WTC11 (cell line): ENCODE data around the gene UBASH3B. TPM values are rescaled to one million over a fixed set of nuclear protein-coding genes. Genes with fewer than 3 reads are reported as not detected.

Experiments
- ATAC-seq: fragments of 200-7000 bp; cut with Tn5 transposase; 2 replicates; pipeline ENCODE4 v1.10.0; 2021; ENCODE audit warnings: mild to moderate bottlenecking, moderate library complexity
- CTCF ChIA-PET: fragments of 300-600 bp; sonication (Branson Sonifier 250); formaldehyde crosslinking; loops from one replicate; lab custom pipeline; 2021; ENCODE audit warnings: antibody characterized with exemption; lab: Charles Lee
- POLR2A ChIA-PET: fragments of 350-600 bp; sonication (Branson Sonifier 250); formaldehyde crosslinking; loops from one replicate; lab custom pipeline; 2021; ENCODE audit warnings: antibody characterized with exemption; lab: Charles Lee
- DNase-seq: peaks from one replicate; pipeline ENCODE4 v3.0.0; 2021; ENCODE audit warnings: low spot score
- H3K27ac Mint-ChIP-seq: 2 replicates; pipeline ENCODE4 v1.8.0; 2021; ENCODE audit warnings: mixed read lengths
- H3K27me3 Mint-ChIP-seq: 2 replicates; pipeline ENCODE4 v1.8.0; 2021; ENCODE audit warnings: low read depth, mild to moderate bottlenecking, moderate library complexity, mixed read lengths
- H3K36me3 Mint-ChIP-seq: 2 replicates; pipeline ENCODE4 v1.8.0; 2021; ENCODE audit warnings: mixed read lengths
- H3K4me1 Mint-ChIP-seq: 2 replicates; pipeline ENCODE4 v1.8.0; 2022; ENCODE audit warnings: mixed read lengths
- H3K4me3 Mint-ChIP-seq: 2 replicates; pipeline ENCODE4 v1.8.0; 2021; ENCODE audit warnings: mild to moderate bottlenecking, moderate library complexity, mixed read lengths
- H3K9me3 Mint-ChIP-seq: 2 replicates; pipeline ENCODE4 v1.8.0; 2021; ENCODE audit warnings: mixed read lengths
- ATF6 ChIP-seq: sonication (generic); formaldehyde crosslinking; IDR thresholded peaks from 2 replicates; pipeline ENCODE4 v1.8.1; 2023; ENCODE audit warnings: mild to moderate bottlenecking, missing genetic modification reagents
- CBFB ChIP-seq: sonication (generic); formaldehyde crosslinking; IDR thresholded peaks from 2 replicates; pipeline ENCODE4 v1.8.1; 2022; ENCODE audit warnings: mild to moderate bottlenecking, low read depth, missing genetic modification reagents
- CDX4 ChIP-seq: fragments of 250-450 bp; sonication (Bioruptor Pico); IDR thresholded peaks from 2 replicates; pipeline ENCODE4 v1.9.0; 2021; ENCODE audit warnings: moderate library complexity, mild to moderate bottlenecking, inconsistent platforms, borderline replicate concordance
- E2F5 ChIP-seq: sonication (generic); formaldehyde crosslinking; IDR thresholded peaks from 2 replicates; pipeline ENCODE4 v1.8.1; 2022; ENCODE audit warnings: mild to moderate bottlenecking, moderate library complexity, missing genetic modification reagents
- HMGXB4 ChIP-seq: sonication (generic); formaldehyde crosslinking; IDR thresholded peaks from 2 replicates; pipeline ENCODE4 v1.8.1; 2023; ENCODE audit warnings: mild to moderate bottlenecking, moderate library complexity, missing genetic modification reagents
- MLX ChIP-seq: sonication (generic); formaldehyde crosslinking; IDR thresholded peaks from 2 replicates; pipeline ENCODE4 v1.8.1; 2023; ENCODE audit warnings: mild to moderate bottlenecking, missing genetic modification reagents, moderate library complexity
- NFE2L1 ChIP-seq: sonication (generic); formaldehyde crosslinking; IDR thresholded peaks from 2 replicates; pipeline ENCODE4 v1.8.1; 2023; ENCODE audit warnings: missing genetic modification reagents
- PRRX2 ChIP-seq: fragments of 250-450 bp; sonication (Bioruptor Pico); IDR thresholded peaks from 2 replicates; pipeline ENCODE4 v1.8.0; 2021; ENCODE audit warnings: mild to moderate bottlenecking
- SMAD4 ChIP-seq: sonication (generic); formaldehyde crosslinking; IDR thresholded peaks from 2 replicates; pipeline ENCODE4 v1.8.0; 2022; ENCODE audit warnings: mild to moderate bottlenecking, missing genetic modification reagents
- ZNF121 ChIP-seq: sonication (generic); formaldehyde crosslinking; IDR thresholded peaks from 2 replicates; pipeline ENCODE4 v1.8.0; 2023; ENCODE audit warnings: missing genetic modification reagents
- ZNF138 ChIP-seq: sonication (generic); formaldehyde crosslinking; conservative IDR thresholded peaks from 2 replicates; pipeline ENCODE4 v1.8.1; 2022; ENCODE audit warnings: mild to moderate bottlenecking, moderate library complexity, missing genetic modification reagents
- ZNF532 ChIP-seq: fragments of 250-450 bp; sonication (Bioruptor Pico); IDR thresholded peaks from 2 replicates; pipeline ENCODE4 v1.9.0; 2021; ENCODE audit warnings: mild to moderate bottlenecking, borderline replicate concordance
- ZNF671 ChIP-seq: fragments of 250-450 bp; sonication (Bioruptor Pico); IDR thresholded peaks from 2 replicates; pipeline ENCODE4 v1.8.0; 2021; ENCODE audit warnings: mild to moderate bottlenecking
- ZSCAN18 ChIP-seq: fragments of 250-450 bp; sonication (Bioruptor Pico); IDR thresholded peaks from 2 replicates; pipeline ENCODE4 v2.1.2; 2022; ENCODE audit warnings: mild to moderate bottlenecking, moderate library complexity
- total RNA-seq: library from RNA; stranded (reverse); gene quantifications from 3 replicates; pipeline ENCODE4 v1.2.3, GENCODE V29; 2021

The UBASH3B gene
- total RNA-seq, 1 experiment from 2014 or later = 21.1 TPM

GRCh38 chr11:122625976-122626665 lies 29.4 kb upstream of the UBASH3B start:
- Mint-ChIP-seq H3K36me3 (no peaks in the 10 kb centered on the region), H3K9me3 (no peaks in the 10 kb centered on the region), H3K4me1 (no peaks in the 10 kb centered on the region; the same call in 1 of the 2 replicates), H3K4me3 (no peak overlapping the region), H3K27ac (no peak overlapping the region), H3K27me3 (no peaks in the 10 kb centered on the region; the same call in 1 of the 2 replicates)
- DNase-seq (no peak), ATAC-seq (no peak)
- ChIA-PET POLR2A (no interaction called here), CTCF (interaction anchor here (0.8 to 4.6 kb wide), 3 partner anchors 46 to 156 kb away, joined by 3 to 57 read pairs (median 5); no protein-coding TSS in a partner anchor)
- TF ChIP-seq ZNF671 (CRISPR knock-in tag) (no peak), CDX4 (no peak), ATF6 (CRISPR knock-in tag) (no peak), ZNF121 (CRISPR knock-in tag) (no peak), ZNF532 (CRISPR knock-in tag) (no peak), NFE2L1 (CRISPR knock-in tag) (no peak), E2F5 (CRISPR knock-in tag) (no peak), ZNF138 (CRISPR knock-in tag) (no peak), ZSCAN18 (CRISPR knock-in tag) (no peak), CBFB (CRISPR knock-in tag) (no peak), MLX (no peak), SMAD4 (CRISPR knock-in tag) (no peak)

- TF ChIP-seq NFE2L1 (CRISPR knock-in tag) (no peak), HMGXB4 (CRISPR knock-in tag) (no peak), ATF6 (CRISPR knock-in tag) (no peak), PRRX2 (CRISPR knock-in tag) (no peak)
- TF ChIP-seq, all 79 proteins: peak for 0
- no peaks in the 10 kb centered on the region for H3K9me3 Mint-ChIP-seq
- ChIA-PET POLR2A (no interaction called here), CTCF (interaction anchor here (0.9 to 4.6 kb wide), 5 partner anchors 28 to 154 kb away, joined by 4 to 57 read pairs (median 21); partner anchors contain the start of gene UBASH3B)
- no peaks in the 10 kb centered on the region; the same call in 1 of the 2 replicates for H3K27me3 Mint-ChIP-seq
- no peaks in the 10 kb centered on the region; the same call in 1 of the 2 replicates for H3K4me1 Mint-ChIP-seq
- H3K27ac Mint-ChIP-seq = no peak overlapping the region
- no peaks in the 10 kb centered on the region for H3K36me3 Mint-ChIP-seq
- ATAC-seq (no peak), DNase-seq (no peak)
- no peak overlapping the region for H3K4me3 Mint-ChIP-seq
These were observed 27.8 kb upstream of the UBASH3B start for GRCh38 chr11:122627745-122628144.
